ENCODE measurements around the gene PTPRA.
"Not testable (repeated sequence)": the region's sequence is repeated elsewhere in the genome, so short reads cannot be mapped to it uniquely, and the experiment has no call there.

PTPRA gene

DNA sequence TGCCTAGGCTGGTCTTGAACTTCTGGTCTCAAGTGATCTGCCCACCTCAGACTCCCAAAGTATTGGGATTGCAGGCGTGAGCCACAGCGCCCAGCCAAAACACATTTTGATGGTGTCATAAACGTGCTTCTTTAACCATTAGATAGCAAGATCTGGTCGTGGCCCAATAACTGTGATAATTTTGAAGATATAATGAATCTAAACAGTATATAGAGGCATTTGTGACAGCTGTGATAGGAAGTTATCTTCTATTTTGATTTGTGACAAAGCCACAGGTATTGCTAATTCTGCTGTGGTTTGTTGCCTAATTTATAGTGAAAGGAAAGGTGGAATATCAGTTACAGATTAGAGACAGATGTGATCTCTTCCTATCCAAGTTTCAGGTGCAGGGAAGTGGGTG is 197.4 kb downstream of the PTPRA start:
- Mint-ChIP-seq H3K27ac (no peak overlapping the region), H3K9me3 (no peaks in the 10 kb centered on the region), H3K4me3 (no peak overlapping the region), H3K36me3 (ENCODE audit: low read depth) (no peaks in the 10 kb centered on the region), H3K4me1 (ENCODE audit: low read depth) (peaks cover 31% of the 10 kb centered on the region), H3K27me3 (peaks cover 58% of the 10 kb centered on the region)
- intact Hi-C loops (cut with micrococcal nuclease), result no loop called here

DNA sequence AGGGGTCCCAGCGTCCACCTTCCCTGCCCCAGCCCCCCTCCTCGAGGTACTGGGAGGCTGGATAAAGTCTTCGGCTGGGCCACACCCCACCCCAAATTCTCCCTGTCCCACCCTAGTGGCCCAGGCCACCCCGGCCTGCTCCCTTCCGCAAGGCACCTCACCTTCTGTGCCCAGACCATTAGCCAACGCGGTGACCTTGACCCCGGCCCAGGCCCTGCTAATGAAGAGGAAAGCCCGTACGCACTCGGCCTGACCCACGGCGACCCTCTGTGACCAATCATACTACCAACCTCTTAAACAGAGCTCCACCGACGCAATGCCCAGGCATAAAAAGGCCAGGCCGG is 198.0 kb downstream of the PTPRA start:
- H3K4me3 Mint-ChIP-seq, result peak overlapping the region; percentile 64
- no peaks in the 10 kb centered on the region for H3K9me3 Mint-ChIP-seq
- peaks cover 63% of the 10 kb centered on the region for H3K27me3 Mint-ChIP-seq
- intact Hi-C loops (cut with micrococcal nuclease), result no loop called here
- H3K27ac Mint-ChIP-seq, result no peak overlapping the region
- no peaks in the 10 kb centered on the region for H3K36me3 Mint-ChIP-seq (ENCODE audit: low read depth)
- H3K4me1 Mint-ChIP-seq (ENCODE audit: low read depth), result peaks cover 33% of the 10 kb centered on the region

DNA sequence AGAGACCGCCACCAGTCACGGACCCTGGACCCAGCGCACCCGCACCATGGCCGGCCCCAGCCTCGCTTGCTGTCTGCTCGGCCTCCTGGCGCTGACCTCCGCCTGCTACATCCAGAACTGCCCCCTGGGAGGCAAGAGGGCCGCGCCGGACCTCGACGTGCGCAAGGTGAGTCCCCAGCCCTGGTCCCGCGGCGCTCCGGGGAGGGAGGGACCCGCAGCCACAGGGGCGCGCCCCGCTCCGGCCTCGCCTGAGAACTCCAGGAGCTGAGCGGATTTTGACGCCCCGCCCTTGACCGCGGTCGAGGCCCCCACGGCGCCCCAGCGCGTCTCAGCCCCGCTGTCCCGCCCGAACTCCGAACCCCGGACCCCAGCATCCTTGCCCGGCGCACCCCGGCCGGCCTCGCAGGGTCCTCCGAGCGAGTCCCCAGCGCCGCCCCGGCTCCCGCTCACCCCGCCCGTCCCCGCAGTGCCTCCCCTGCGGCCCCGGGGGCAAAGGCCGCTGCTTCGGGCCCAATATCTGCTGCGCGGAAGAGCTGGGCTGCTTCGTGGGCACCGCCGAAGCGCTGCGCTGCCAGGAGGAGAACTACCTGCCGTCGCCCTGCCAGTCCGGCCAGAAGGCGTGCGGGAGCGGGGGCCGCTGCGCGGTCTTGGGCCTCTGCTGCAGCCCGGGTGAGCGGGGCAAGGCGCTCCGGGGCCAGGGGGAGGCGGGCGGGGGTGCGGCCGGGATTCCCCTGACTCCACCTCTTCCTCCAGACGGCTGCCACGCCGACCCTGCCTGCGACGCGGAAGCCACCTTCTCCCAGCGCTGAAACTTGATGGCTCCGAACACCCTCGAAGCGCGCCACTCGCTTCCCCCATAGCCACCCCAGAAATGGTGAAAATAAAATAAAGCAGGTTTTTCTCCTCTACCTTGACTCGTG is 198.6 kb downstream of the PTPRA start, which contains the start of gene OXT:
Gene OXT, plus strand, starts transcription at position 11 of the 920 bp plus-strand sequence. Its CDS starts 36 bp downstream, at position 47.
- H3K4me3 Mint-ChIP-seq, result peak within 1 kb of the TSS; percentile 64
- H3K27me3 Mint-ChIP-seq, result peaks cover 62% of the 10 kb centered on the region
- peaks cover 36% of the 10 kb centered on the region for H3K4me1 Mint-ChIP-seq (ENCODE audit: low read depth)
- H3K36me3 Mint-ChIP-seq (ENCODE audit: low read depth), result no peaks in the 10 kb centered on the region
- no peaks in the 10 kb centered on the region for H3K9me3 Mint-ChIP-seq
- intact Hi-C loops (cut with micrococcal nuclease), result no loop called here
- peak within 1 kb of the TSS; percentile 54 for H3K27ac Mint-ChIP-seq

DNA sequence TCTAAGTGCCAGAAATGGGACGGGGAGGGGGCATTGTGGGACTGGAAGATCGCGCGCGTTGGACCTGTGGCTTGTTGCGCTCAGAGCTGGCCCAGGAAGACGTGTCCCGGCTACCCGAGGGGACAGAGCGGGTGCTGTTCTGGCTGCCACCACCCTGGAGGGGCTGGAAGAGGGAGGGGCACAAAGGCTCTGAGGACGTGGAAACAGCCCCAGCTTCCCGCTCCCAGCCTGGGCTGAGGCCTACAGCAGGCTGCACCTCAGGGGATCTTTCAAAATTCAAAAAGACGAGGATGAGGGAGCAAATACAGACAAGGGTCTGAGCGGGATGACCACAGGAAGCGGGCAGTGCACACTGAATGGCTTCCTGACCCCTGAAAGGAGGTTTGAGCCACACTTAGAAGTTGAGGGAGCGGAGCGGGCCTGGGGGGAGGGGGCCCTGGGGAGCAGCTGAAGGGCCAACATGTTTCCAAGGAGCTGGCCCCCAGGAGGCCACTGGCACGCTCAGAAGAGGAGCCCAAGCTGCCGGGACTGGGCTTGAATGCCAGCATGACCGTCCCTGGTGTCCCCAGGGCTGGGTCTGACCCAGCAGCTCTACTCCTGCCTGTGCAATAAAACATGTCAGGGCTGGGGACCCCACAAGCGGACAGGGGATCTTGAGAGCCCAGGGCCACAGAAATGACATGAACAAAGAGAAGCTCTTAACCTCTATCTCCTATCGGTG is 199.4 kb downstream of the PTPRA start:
- intact Hi-C loops (cut with micrococcal nuclease), result no loop called here
- H3K4me1 Mint-ChIP-seq (ENCODE audit: low read depth), result peaks cover 44% of the 10 kb centered on the region
- H3K9me3 Mint-ChIP-seq, result no peaks in the 10 kb centered on the region
- peak overlapping the region; percentile 54 for H3K27ac Mint-ChIP-seq
- peaks cover 62% of the 10 kb centered on the region for H3K27me3 Mint-ChIP-seq
- H3K4me3 Mint-ChIP-seq, result peak overlapping the region; percentile 64
- H3K36me3 Mint-ChIP-seq (ENCODE audit: low read depth), result no peaks in the 10 kb centered on the region

DNA sequence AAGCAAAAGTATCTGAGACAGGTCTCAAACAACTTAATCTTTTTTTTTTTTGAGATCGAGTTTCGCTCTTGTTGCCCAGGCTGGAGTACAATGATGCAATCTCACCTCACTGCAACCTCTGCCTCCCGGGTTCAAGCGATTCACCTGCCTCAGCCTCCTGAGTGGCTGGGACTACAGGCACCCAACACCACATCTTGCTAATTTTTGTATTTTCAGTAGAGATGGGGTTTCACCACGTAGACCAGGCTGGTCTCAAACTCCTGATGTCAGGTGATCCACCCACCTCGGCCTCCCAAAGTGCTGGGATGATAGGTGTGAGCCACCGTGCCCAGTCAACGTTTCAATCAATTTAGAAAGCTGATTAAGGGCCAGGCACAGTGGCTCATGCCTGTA is 200.0 kb downstream of the PTPRA start:
- intact Hi-C loops (cut with micrococcal nuclease); H3K27ac Mint-ChIP-seq; H3K36me3 Mint-ChIP-seq (ENCODE audit: low read depth); H3K9me3 Mint-ChIP-seq; H3K4me3 Mint-ChIP-seq: not testable (repeated sequence)
- peaks cover 48% of the 10 kb centered on the region for H3K4me1 Mint-ChIP-seq (ENCODE audit: low read depth)
- H3K27me3 Mint-ChIP-seq, result peaks cover 66% of the 10 kb centered on the region

- H3K4me1 Mint-ChIP-seq (ENCODE audit: low read depth), result peaks cover 48% of the 10 kb centered on the region
- peaks cover 77% of the 10 kb centered on the region for H3K27me3 Mint-ChIP-seq
- H3K36me3 Mint-ChIP-seq (ENCODE audit: low read depth), result no peaks in the 10 kb centered on the region
- H3K9me3 Mint-ChIP-seq, result no peaks in the 10 kb centered on the region
- intact Hi-C loops (cut with micrococcal nuclease), result no loop called here
- no peak overlapping the region for H3K4me3 Mint-ChIP-seq
- H3K27ac Mint-ChIP-seq, result no peak overlapping the region
Observed at GRCh38 chr20:3074812-3075211, 201.5 kb downstream of the PTPRA start.

- H3K36me3 Mint-ChIP-seq (ENCODE audit: low read depth); H3K27ac Mint-ChIP-seq; intact Hi-C loops (cut with micrococcal nuclease); H3K9me3 Mint-ChIP-seq; H3K4me3 Mint-ChIP-seq: not testable (repeated sequence)
- Mint-ChIP-seq H3K4me1 (ENCODE audit: low read depth) (peaks cover 49% of the 10 kb centered on the region), H3K27me3 (peaks cover 78% of the 10 kb centered on the region)
Observed at GRCh38 chr20:3075315-3075714, 202.0 kb downstream of the PTPRA start.

DNA sequence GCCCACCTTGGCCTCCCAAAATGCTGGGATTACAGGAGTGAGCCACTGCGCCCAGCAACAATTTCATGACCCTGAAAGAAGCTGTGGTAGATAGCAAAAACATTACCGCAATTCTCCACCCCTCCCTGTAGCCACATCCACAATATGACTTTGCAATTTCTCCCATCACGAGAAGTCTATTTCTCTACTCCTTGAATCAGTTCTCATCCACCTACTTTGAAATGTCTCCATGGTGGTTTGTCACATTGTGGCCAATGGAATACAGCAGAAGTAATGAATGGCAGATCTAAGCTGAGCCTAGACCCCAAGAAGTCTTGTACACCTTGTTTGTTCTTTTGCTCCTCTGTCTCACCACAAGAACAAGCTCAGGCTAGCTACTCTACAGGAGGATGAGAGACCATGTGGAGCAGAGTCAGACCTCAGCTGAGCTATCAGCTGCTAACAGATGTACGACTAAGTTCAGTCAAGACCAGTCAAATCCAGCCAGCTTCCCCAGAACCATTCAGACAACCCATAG is 204.4 kb downstream of the PTPRA start:
- Mint-ChIP-seq H3K36me3 (ENCODE audit: low read depth) (no peaks in the 10 kb centered on the region), H3K9me3 (no peaks in the 10 kb centered on the region), H3K27me3 (peaks cover 77% of the 10 kb centered on the region), H3K4me1 (ENCODE audit: low read depth) (peaks cover 54% of the 10 kb centered on the region), H3K4me3 (peak overlapping the region; percentile 20), H3K27ac (peak overlapping the region; percentile 60)
- intact Hi-C loops (cut with micrococcal nuclease), result no loop called here

DNA sequence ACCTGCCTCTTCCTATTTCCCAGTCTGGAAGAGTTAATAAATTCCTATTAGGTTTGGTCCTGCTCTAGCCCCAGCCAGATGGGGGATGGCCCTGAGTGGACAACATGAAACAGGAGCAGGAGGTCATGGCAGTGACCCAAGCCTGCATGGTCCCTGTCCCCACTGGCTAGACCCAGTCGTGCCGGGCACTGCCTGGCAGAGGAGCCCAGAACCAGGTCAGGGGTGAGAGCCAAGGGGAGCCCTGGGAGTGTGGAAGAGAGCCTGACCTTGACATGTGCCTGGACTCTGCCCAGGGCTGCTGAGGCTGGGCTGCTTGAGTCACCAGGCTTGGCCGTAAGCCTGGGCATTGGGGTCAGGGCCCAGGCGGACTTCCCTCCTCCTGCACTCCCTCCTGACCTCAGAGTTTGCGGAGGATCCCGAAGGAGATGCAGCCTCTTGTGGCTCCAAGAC is 207.7 kb downstream of the PTPRA start:
- intact Hi-C loops (cut with micrococcal nuclease), result no loop called here
- Mint-ChIP-seq H3K36me3 (ENCODE audit: low read depth) (no peaks in the 10 kb centered on the region), H3K27ac (no peak overlapping the region), H3K27me3 (peaks cover 77% of the 10 kb centered on the region), H3K4me1 (ENCODE audit: low read depth) (peaks cover 55% of the 10 kb centered on the region), H3K9me3 (no peaks in the 10 kb centered on the region), H3K4me3 (peak overlapping the region; percentile 15)

DNA sequence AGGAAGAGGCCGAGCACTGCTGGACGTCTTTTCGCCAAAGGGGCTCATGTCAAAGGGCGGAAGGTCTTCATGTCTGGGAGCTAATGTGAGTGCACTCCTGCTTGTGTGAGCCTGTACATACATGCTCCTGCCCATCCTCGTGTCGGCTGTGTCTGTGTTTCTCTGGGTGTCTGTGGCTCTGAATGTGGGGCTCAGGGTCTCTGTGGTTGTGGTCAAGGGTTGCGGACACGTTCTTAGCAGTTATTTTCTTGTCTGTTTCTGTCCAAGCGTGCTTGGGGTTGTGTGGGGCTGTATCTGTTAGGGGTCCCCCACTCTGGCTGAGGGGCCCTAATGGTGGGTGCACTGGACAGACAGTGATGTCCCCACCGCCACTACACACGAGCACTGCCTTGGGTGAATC is 208.4 kb downstream of the PTPRA start:
- no peaks in the 10 kb centered on the region for H3K36me3 Mint-ChIP-seq (ENCODE audit: low read depth)
- intact Hi-C loops (cut with micrococcal nuclease), result no loop called here
- H3K4me3 Mint-ChIP-seq, result no peak overlapping the region
- H3K27ac Mint-ChIP-seq, result no peak overlapping the region
- no peaks in the 10 kb centered on the region for H3K9me3 Mint-ChIP-seq
- peaks cover 53% of the 10 kb centered on the region for H3K4me1 Mint-ChIP-seq (ENCODE audit: low read depth)
- peaks cover 74% of the 10 kb centered on the region for H3K27me3 Mint-ChIP-seq

- H3K27me3 Mint-ChIP-seq, result peaks cover 70% of the 10 kb centered on the region
- H3K4me3 Mint-ChIP-seq, result peak overlapping the region; percentile 46
- H3K36me3 Mint-ChIP-seq (ENCODE audit: low read depth), result no peaks in the 10 kb centered on the region
- no peaks in the 10 kb centered on the region for H3K9me3 Mint-ChIP-seq
- no peak overlapping the region for H3K27ac Mint-ChIP-seq
- H3K4me1 Mint-ChIP-seq (ENCODE audit: low read depth), result peaks cover 45% of the 10 kb centered on the region
- intact Hi-C loops (cut with micrococcal nuclease), result no loop called here
Observed at GRCh38 chr20:3082306-3082951, 209.1 kb downstream of the PTPRA start.

GRCh38 chr20:3082955-3083952 is 210.0 kb downstream of the PTPRA start:
- Mint-ChIP-seq H3K36me3 (ENCODE audit: low read depth) (no peaks in the 10 kb centered on the region), H3K9me3 (no peaks in the 10 kb centered on the region), H3K4me1 (ENCODE audit: low read depth) (peaks cover 39% of the 10 kb centered on the region), H3K27me3 (peaks cover 71% of the 10 kb centered on the region), H3K27ac (no peak overlapping the region), H3K4me3 (peak overlapping the region; percentile 56)
- intact Hi-C loops (cut with micrococcal nuclease), result no loop called here
